ENCODE results near the gene PARD6G.

DNA sequence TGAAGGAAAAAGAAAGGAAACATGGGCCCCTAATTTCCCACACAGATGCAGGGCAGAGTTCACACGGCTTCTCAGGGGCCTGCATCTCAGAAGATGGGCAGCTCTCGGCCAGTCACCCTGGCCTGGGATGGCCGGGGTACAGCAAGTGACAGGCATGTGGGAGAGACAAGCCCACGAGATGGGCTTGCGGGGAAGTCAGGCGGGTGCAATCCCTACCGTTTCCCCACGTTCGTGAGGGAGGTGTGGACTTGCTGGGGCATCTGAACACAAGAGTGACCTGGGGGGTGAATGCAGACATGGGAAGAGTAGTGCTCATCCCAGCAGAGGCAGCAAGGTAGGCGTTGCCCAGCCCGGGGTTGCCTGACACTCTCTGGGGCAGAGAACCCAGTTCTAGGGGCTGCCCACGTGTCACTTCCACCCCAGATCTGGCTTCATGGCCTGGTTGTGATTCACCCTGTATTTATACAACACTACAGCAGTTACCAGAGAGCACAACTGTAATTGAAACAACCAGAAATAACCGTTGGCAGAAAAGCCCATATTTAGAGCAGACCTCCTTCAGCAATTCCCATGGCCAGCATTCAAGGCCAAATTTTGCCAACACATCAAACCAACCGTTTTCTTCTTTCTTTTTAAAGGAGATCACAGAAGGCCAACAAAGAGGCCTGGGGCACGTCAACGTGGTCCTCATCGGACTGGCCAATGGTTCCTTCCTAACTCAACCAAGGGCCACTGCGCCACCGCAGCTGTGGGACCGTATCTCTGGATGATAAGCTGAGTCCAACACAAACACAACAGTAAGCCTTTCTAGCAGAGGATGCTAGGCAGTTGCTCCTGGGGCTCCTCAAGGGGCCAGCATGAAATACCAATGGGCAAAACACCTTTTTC lies 58.4 kb downstream of the PARD6G start:
- TF ChIP-seq, protein P1, sequence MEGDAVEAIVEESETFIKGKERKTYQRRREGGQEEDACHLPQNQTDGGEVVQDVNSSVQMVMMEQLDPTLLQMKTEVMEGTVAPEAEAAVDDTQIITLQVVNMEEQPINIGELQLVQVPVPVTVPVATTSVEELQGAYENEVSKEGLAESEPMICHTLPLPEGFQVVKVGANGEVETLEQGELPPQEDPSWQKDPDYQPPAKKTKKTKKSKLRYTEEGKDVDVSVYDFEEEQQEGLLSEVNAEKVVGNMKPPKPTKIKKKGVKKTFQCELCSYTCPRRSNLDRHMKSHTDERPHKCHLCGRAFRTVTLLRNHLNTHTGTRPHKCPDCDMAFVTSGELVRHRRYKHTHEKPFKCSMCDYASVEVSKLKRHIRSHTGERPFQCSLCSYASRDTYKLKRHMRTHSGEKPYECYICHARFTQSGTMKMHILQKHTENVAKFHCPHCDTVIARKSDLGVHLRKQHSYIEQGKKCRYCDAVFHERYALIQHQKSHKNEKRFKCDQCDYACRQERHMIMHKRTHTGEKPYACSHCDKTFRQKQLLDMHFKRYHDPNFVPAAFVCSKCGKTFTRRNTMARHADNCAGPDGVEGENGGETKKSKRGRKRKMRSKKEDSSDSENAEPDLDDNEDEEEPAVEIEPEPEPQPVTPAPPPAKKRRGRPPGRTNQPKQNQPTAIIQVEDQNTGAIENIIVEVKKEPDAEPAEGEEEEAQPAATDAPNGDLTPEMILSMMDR (conservative IDR thresholded peaks at IDR 0.05; ENCODE audit: low read depth, low read length), result no peak
- TF ChIP-seq EZH2 (IDR thresholded peaks at IDR 0.05; ENCODE audit: low read length, unreplicated experiment), result no peak

Measured in PC-3 (cell line).